HUES64 (cell line): ENCODE results near the gene TSR1.

Experiments
- H3K27ac ChIP-seq: 2 replicates; pipeline ENCODE4 v1.7.0; 2013; ENCODE audit warnings: low read depth, low read length, inconsistent platforms
- H3K27me3 ChIP-seq: 2 replicates; pipeline ENCODE4 v1.6.1; 2013; ENCODE audit warnings: mild to moderate bottlenecking, low read length; ENCODE audit not compliant: insufficient read depth
- H3K36me3 ChIP-seq: 2 replicates; pipeline ENCODE4 v1.6.1; 2013; ENCODE audit warnings: mild to moderate bottlenecking, low read length; ENCODE audit not compliant: insufficient read depth
- H3K4me1 ChIP-seq: 2 replicates; pipeline ENCODE4 v1.6.1; 2013; ENCODE audit warnings: mild to moderate bottlenecking, low read length, moderate library complexity; ENCODE audit not compliant: insufficient read depth
- H3K4me3 ChIP-seq: 2 replicates; pipeline ENCODE4 v1.5.1; 2013; ENCODE audit warnings: mild to moderate bottlenecking, low read length, moderate library complexity
- H3K9ac ChIP-seq: 2 replicates; pipeline ENCODE4 v1.6.1; 2013; ENCODE audit warnings: mild to moderate bottlenecking, low read depth, low read length
- H3K9me3 ChIP-seq: 2 replicates; pipeline ENCODE4 v1.6.1; 2013; ENCODE audit warnings: low read depth, low read length; ENCODE audit not compliant: insufficient read depth
- WGBS: fragments of 150-250, 120-280 bp; methylation state at CpG from one replicate; pipeline ENCODE4 v1.1.7; 2013; ENCODE audit warnings: missing lambda C conversion rate; 5-methylcytosine and 5-hydroxymethylcytosine counted together

Gene TSR1

GRCh38 chr17:2376107-2376506 lies 39.9 kb upstream of the TSR1 start:
- no peaks in the 10 kb centered on the region for H3K9me3 ChIP-seq
- no peak overlapping the region for H3K4me3 ChIP-seq
- WGBS, result 90% methylated on average over 14 of the region's 14 CpGs
- H3K9ac ChIP-seq, result no peak overlapping the region; the same call in 1 of the 2 replicates
- H3K4me1 ChIP-seq, result no peaks in the 10 kb centered on the region
- H3K27me3 ChIP-seq, result no peaks in the 10 kb centered on the region
- peaks cover 23% of the 10 kb centered on the region; the same call in 1 of the 2 replicates for H3K36me3 ChIP-seq
- no peak overlapping the region for H3K27ac ChIP-seq

GRCh38 chr17:2375406-2375805 lies 39.1 kb upstream of the TSR1 start:
- H3K9me3 ChIP-seq, result no peaks in the 10 kb centered on the region
- H3K4me1 ChIP-seq, result no peaks in the 10 kb centered on the region
- H3K4me3 ChIP-seq, result no peak overlapping the region
- WGBS, result 93% methylated on average over 19 of the region's 19 CpGs
- no peaks in the 10 kb centered on the region for H3K27me3 ChIP-seq
- no peak overlapping the region for H3K9ac ChIP-seq
- no peak overlapping the region for H3K27ac ChIP-seq
- H3K36me3 ChIP-seq, result peaks cover 23% of the 10 kb centered on the region; the same call in 1 of the 2 replicates

- Histone ChIP-seq H3K36me3 (peaks cover 23% of the 10 kb centered on the region; the same call in 1 of the 2 replicates), H3K9me3 (no peaks in the 10 kb centered on the region), H3K4me1 (no peaks in the 10 kb centered on the region; the same call in 1 of the 2 replicates), H3K4me3 (no peak overlapping the region), H3K9ac (no peak overlapping the region), H3K27me3 (no peaks in the 10 kb centered on the region), H3K27ac (no peak overlapping the region)
- whole genome bisulfite sequencing, result 90% methylated on average over 11 of the region's 11 CpGs
These were observed 38.5 kb upstream of the TSR1 start for GRCh38 chr17:2374549-2375285.

- H3K4me3 ChIP-seq, result no peak overlapping the region
- no peak overlapping the region for H3K27ac ChIP-seq
- no peaks in the 10 kb centered on the region for H3K27me3 ChIP-seq
- WGBS, result 95% methylated on average over 18 of the region's 18 CpGs
- peaks cover 23% of the 10 kb centered on the region; the same call in 1 of the 2 replicates for H3K36me3 ChIP-seq
- H3K9ac ChIP-seq, result no peak overlapping the region
- H3K9me3 ChIP-seq, result no peaks in the 10 kb centered on the region
- no peaks in the 10 kb centered on the region; the same call in 1 of the 2 replicates for H3K4me1 ChIP-seq
These were observed 36.9 kb upstream of the TSR1 start for GRCh38 chr17:2373179-2373578.

- Histone ChIP-seq H3K36me3 (peaks cover 20% of the 10 kb centered on the region; the same call in 1 of the 2 replicates), H3K9ac (no peak overlapping the region), H3K4me3 (no peak overlapping the region), H3K27ac (no peak overlapping the region), H3K27me3 (no peaks in the 10 kb centered on the region), H3K4me1 (no peaks in the 10 kb centered on the region; the same call in 1 of the 2 replicates), H3K9me3 (no peaks in the 10 kb centered on the region)
- 95% methylated on average over 16 of the region's 16 CpGs for whole genome bisulfite sequencing
These were observed 36.4 kb upstream of the TSR1 start for GRCh38 chr17:2372681-2373080.

- no peaks in the 10 kb centered on the region; the same call in 1 of the 2 replicates for H3K4me1 ChIP-seq
- H3K27ac ChIP-seq, result no peak overlapping the region
- H3K27me3 ChIP-seq, result no peaks in the 10 kb centered on the region
- WGBS, result 96% methylated on average over 26 of the region's 26 CpGs
- H3K36me3 ChIP-seq, result peaks cover 16% of the 10 kb centered on the region; the same call in 1 of the 2 replicates
- H3K9me3 ChIP-seq, result no peaks in the 10 kb centered on the region
- no peak overlapping the region for H3K4me3 ChIP-seq
- H3K9ac ChIP-seq, result no peak overlapping the region
These were observed 35.9 kb upstream of the TSR1 start for GRCh38 chr17:2372180-2372579.

- Histone ChIP-seq H3K4me3 (no peak overlapping the region), H3K27me3 (no peaks in the 10 kb centered on the region), H3K36me3 (peaks cover 10% of the 10 kb centered on the region; the same call in 1 of the 2 replicates), H3K4me1 (no peaks in the 10 kb centered on the region; the same call in 1 of the 2 replicates), H3K27ac (no peak overlapping the region), H3K9me3 (no peaks in the 10 kb centered on the region), H3K9ac (no peak overlapping the region)
- WGBS, result 96% methylated on average over 30 of the region's 30 CpGs
These were observed 35.2 kb upstream of the TSR1 start for GRCh38 chr17:2371183-2372130.

- WGBS, result 88% methylated on average over 11 of the region's 11 CpGs
- Histone ChIP-seq H3K9me3 (no peaks in the 10 kb centered on the region), H3K9ac (no peak overlapping the region), H3K4me3 (no peak overlapping the region), H3K27me3 (no peaks in the 10 kb centered on the region), H3K27ac (0 out of 2 replicates have a peak overlapping the region, but pooled peaks have one; percentile 28), H3K4me1 (no peaks in the 10 kb centered on the region; the same call in 1 of the 2 replicates), H3K36me3 (peaks cover 10% of the 10 kb centered on the region; the same call in 1 of the 2 replicates)
These were observed 33.9 kb upstream of the TSR1 start for GRCh38 chr17:2370211-2370589.

GRCh38 chr17:2369551-2370210 lies 33.4 kb upstream of the TSR1 start:
- Histone ChIP-seq H3K27me3 (no peaks in the 10 kb centered on the region), H3K4me1 (no peaks in the 10 kb centered on the region; the same call in 1 of the 2 replicates), H3K4me3 (no peak overlapping the region), H3K36me3 (peaks cover 10% of the 10 kb centered on the region; the same call in 1 of the 2 replicates), H3K9me3 (no peaks in the 10 kb centered on the region), H3K9ac (no peak overlapping the region), H3K27ac (0 out of 2 replicates have a peak overlapping the region, but pooled peaks have one; percentile 28)
- 69% methylated on average over 20 of the region's 20 CpGs for WGBS

GRCh38 chr17:2369039-2369438 lies 32.8 kb upstream of the TSR1 start:
- H3K4me1 ChIP-seq, result no peaks in the 10 kb centered on the region; the same call in 1 of the 2 replicates
- H3K27ac ChIP-seq, result no peak overlapping the region
- H3K9ac ChIP-seq, result no peak overlapping the region
- H3K36me3 ChIP-seq, result peaks cover 13% of the 10 kb centered on the region; the same call in 1 of the 2 replicates
- H3K9me3 ChIP-seq, result no peaks in the 10 kb centered on the region
- H3K27me3 ChIP-seq, result no peaks in the 10 kb centered on the region
- WGBS, result 84% methylated on average over 4 of the region's 5 CpGs
- H3K4me3 ChIP-seq, result no peak overlapping the region
